SK-N-MC (cell line): Measurements from ENCODE around the gene RAB43.

Experiments used
- EZH2 ChIP-seq: fragments of 200-600 bp; sonication (generic); IDR thresholded peaks from one replicate; pipeline ENCODE4 v1.6.1; 2017; ENCODE audit warnings: antibody characterized with exemption
- POLR2AphosphoS5 ChIP-seq: IDR thresholded peaks from 2 replicates; pipeline ENCODE4 v1.6.1; 2012; ENCODE audit warnings: mild to moderate bottlenecking, low read depth, low read length, borderline replicate concordance

DNA sequence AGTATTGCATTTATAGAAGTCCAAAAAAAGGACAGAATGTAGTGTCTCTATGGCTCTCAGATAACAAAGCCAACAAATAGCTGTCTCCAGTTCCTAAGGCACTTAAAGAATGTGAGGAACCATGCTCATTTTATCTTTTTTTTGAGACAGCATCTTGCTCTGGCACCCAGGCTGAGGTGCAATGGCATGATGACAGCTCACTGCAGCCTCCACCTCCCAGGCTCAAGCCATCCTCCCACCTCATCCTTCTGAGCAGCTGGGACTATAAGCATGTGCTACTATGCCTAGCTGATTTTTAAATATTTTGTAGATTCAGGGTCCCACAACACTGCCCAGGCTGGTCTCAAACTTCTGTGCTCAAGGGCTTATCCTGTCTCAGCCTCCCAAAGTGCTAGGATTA lies 23.2 kb upstream of the RAB43 start:
- no peak for TF ChIP-seq POLR2AphosphoS5
- no peak for TF ChIP-seq EZH2
